Naive thymus-derived CD4-positive, alpha-beta T cell (primary cell): Measurements from ENCODE around the gene STN1. TPM values are rescaled to one million over a fixed set of nuclear protein-coding genes. Genes with fewer than 3 reads are reported as not detected.

ENCODE experiments used
- ATAC-seq: fragments of 150-1000 bp; cut with Tn5 transposase; 2 replicates; pipeline ENCODE4 v1.10.0; 2021; ENCODE audit warnings: mild to moderate bottlenecking, moderate library complexity
- CTCF ChIA-PET: fragments of 350-600 bp; sonication (Branson Sonifier 250); formaldehyde crosslinking; loops from one replicate; lab custom pipeline; 2021; ENCODE audit warnings: antibody characterized with exemption; lab: Charles Lee
- POLR2A ChIA-PET: fragments of 350-600 bp; sonication (Branson Sonifier 250); formaldehyde crosslinking; loops from one replicate; lab custom pipeline; 2021; ENCODE audit warnings: antibody characterized with exemption, inconsistent platforms; lab: Charles Lee
- DNase-seq, 9 donors: peaks; one replicate each; pipeline versions ENCODE4 v3.0.0 to v3.0.0-alpha.2; 2020 to 2022; ENCODE audit warnings: mixed read lengths in 1 of 9
- H3K27ac ChIP-seq: one replicate; pipeline ENCODE4 v1.7.0; 2013; ENCODE audit warnings: mild to moderate bottlenecking, low read depth, low read length, moderate library complexity
- H3K27me3 ChIP-seq, 2 donors: one replicate each; pipeline ENCODE4 v1.7.0; 2013; ENCODE audit warnings: low read length in 2 of 2, mild to moderate bottlenecking in 2 of 2, moderate library complexity in 2 of 2; ENCODE audit not compliant: control insufficient read depth in 2 of 2, insufficient read depth in 2 of 2
- H3K36me3 ChIP-seq, 3 experiments: 1 replicate in 2 of 3; 2 replicates in 1 of 3; pipeline ENCODE4 v1.7.0; 2013; ENCODE audit warnings: low read length in 3 of 3, mild to moderate bottlenecking in 3 of 3, moderate library complexity in 1 of 3; ENCODE audit not compliant: insufficient read depth in 3 of 3, control insufficient read depth in 2 of 3
- H3K4me1 ChIP-seq, 2 donors: one replicate each; pipeline ENCODE4 v1.7.0; 2013; ENCODE audit warnings: low read length in 2 of 2, mild to moderate bottlenecking in 2 of 2, moderate library complexity in 1 of 2; ENCODE audit not compliant: control insufficient read depth in 2 of 2, insufficient read depth in 2 of 2
- H3K4me3 ChIP-seq: 2 replicates; pipeline ENCODE4 v1.7.0; 2013; ENCODE audit warnings: mild to moderate bottlenecking, low read length
- H3K9me3 ChIP-seq, 3 experiments: 1 replicate in 2 of 3; 2 replicates in 1 of 3; pipeline ENCODE4 v1.7.0; 2013; ENCODE audit warnings: low read length in 3 of 3; ENCODE audit not compliant: control insufficient read depth in 2 of 3
- H3K27ac Mint-ChIP-seq, 9 donors: one replicate each; pipeline ENCODE4 v1.8.0; 2020 to 2022; ENCODE audit warnings: mixed read lengths in 9 of 9, mild to moderate bottlenecking in 8 of 9, moderate library complexity in 5 of 9, inconsistent platforms in 2 of 9
- H3K27me3 Mint-ChIP-seq, 5 donors: one replicate each; pipeline ENCODE4 v1.8.0; 2021 to 2022; ENCODE audit warnings: mixed read lengths in 5 of 5, mild to moderate bottlenecking in 1 of 5
- H3K36me3 Mint-ChIP-seq, 5 donors: one replicate each; pipeline ENCODE4 v1.8.0; 2020 to 2022; ENCODE audit warnings: mixed read lengths in 5 of 5, mild to moderate bottlenecking in 3 of 5, inconsistent platforms in 1 of 5
- H3K4me1 Mint-ChIP-seq, 7 donors: one replicate each; pipeline ENCODE4 v1.8.0; 2020 to 2022; ENCODE audit warnings: mixed read lengths in 7 of 7, mild to moderate bottlenecking in 3 of 7, inconsistent platforms in 1 of 7
- H3K4me3 Mint-ChIP-seq, 10 donors: one replicate each; pipeline ENCODE4 v1.8.0; 2020 to 2022; ENCODE audit warnings: mild to moderate bottlenecking in 10 of 10, mixed read lengths in 10 of 10, moderate library complexity in 6 of 10, inconsistent platforms in 2 of 10
- H3K9me3 Mint-ChIP-seq, 11 donors: one replicate each; pipeline ENCODE4 v1.8.0; 2020 to 2022; ENCODE audit warnings: mixed read lengths in 11 of 11, mild to moderate bottlenecking in 4 of 11, inconsistent platforms in 1 of 11, moderate library complexity in 1 of 11
- intact Hi-C, 2 donors: fragments of 100-400 bp; cut with micrococcal nuclease; formaldehyde crosslinking; loops; one replicate each; pipeline ENCODE4 v1.15.1; 2023
- polyA plus RNA-seq, 2 donors: library from polyadenylated mRNA; unstranded; fragments of 300-500 nt; fragmentation: Illumina TruSeq; gene quantifications; one replicate each; pipeline ENCODE4 v1.2.3, GENCODE V29; 2021
- total RNA-seq, 6 experiments: library from RNA in 5 of 6; stranded (reverse) in 5 of 6; gene quantifications; 1 replicate in 5 of 6; 2 replicates in 1 of 6; pipeline ENCODE4 v1.2.3 and lab custom pipeline; 2021 to 2026

Gene STN1
- total and polyA plus RNA-seq, 7 experiments from 2014 or later, result 28.8 to 83.7 (median 36.3) TPM

- Mint-ChIP-seq H3K27me3 (no peaks in the 10 kb centered on the region), H3K9me3 (peaks cover 0 to 14% (median 6%) of the 10 kb centered on the region in 11 donors), H3K4me3 (peak overlapping the region; percentile 74 to 87 (median 84)), H3K36me3 (peaks cover 0 to 45% (median 18%) of the 10 kb centered on the region in 5 donors), H3K27ac (peak overlapping the region; percentile 96 to 99 (median 97)), H3K4me1 (peaks cover 47 to 88% (median 76%) of the 10 kb centered on the region in 7 donors)
- Histone ChIP-seq H3K27ac (peak overlapping the region; percentile 78), H3K9me3 (peaks cover 0 to 9% (median 0%) of the 10 kb centered on the region in 3 experiments), H3K27me3 (no peaks in the 10 kb centered on the region), H3K4me3 (peak overlapping the region; percentile 55), H3K4me1 (peaks cover 80 to 81% of the 10 kb centered on the region in 2 donors), H3K36me3 (no peaks in the 10 kb centered on the region)
- intact Hi-C loops, result loop anchor here (1.0 to 10.0 kb wide), 12 partner anchors 10 to 1406 kb away; partner anchors contain the start of genes TRIM8 (in 2 of the 2), ACTR1A (in 1 of the 2), CFAP43 (in 1 of the 2) and GSTO2 (in 1 of the 2)
- ChIA-PET CTCF (interaction anchor here (0.6 to 1.2 kb wide), 5 partner anchors 10 to 226 kb away, joined by 3 to 7 read pairs (median 4); no protein-coding TSS in a partner anchor), POLR2A (interaction anchor here (0.8 to 3.1 kb wide), 5 partner anchors 10 to 210 kb away, joined by 3 to 14 read pairs (median 7); partner anchors contain the start of gene SFR1)
- ATAC-seq (peak; percentile 84), DNase-seq (peak in 8 of 9 donors; percentile 44 to 89 (median 83))
Observed at GRCh38 chr10:103911021-103911459, 6.9 kb downstream of the STN1 start.

GRCh38 chr10:103910442-103911012, 7.5 kb downstream of the STN1 start:
- H3K9me3 ChIP-seq, result peaks cover 0 to 9% (median 0%) of the 10 kb centered on the region in 3 experiments
- ATAC-seq, result no peak
- intact Hi-C loops, result loop anchor here (1.0 to 10.0 kb wide), 13 partner anchors 8 to 1406 kb away; partner anchors contain the start of genes TRIM8 (in 2 of the 2), ACTR1A (in 1 of the 2), CFAP43 (in 1 of the 2) and GSTO2 (in 1 of the 2)
- Mint-ChIP-seq H3K4me3 (peak overlapping the region; percentile 74 to 87 (median 84)), H3K27me3 (no peaks in the 10 kb centered on the region), H3K27ac (peak overlapping the region; percentile 96 to 99 (median 97)), H3K36me3 (peaks cover 0 to 40% (median 17%) of the 10 kb centered on the region in 5 donors), H3K9me3 (peaks cover 0 to 11% (median 6%) of the 10 kb centered on the region in 11 donors), H3K4me1 (peaks cover 47 to 88% (median 76%) of the 10 kb centered on the region in 7 donors)
- ChIA-PET CTCF (interaction anchor here (0.6 to 1.2 kb wide), 4 partner anchors 18 to 225 kb away, joined by 4 to 7 read pairs (median 6); no protein-coding TSS in a partner anchor), POLR2A (interaction anchor here (0.8 to 3.1 kb wide), 5 partner anchors 9 to 211 kb away, joined by 3 to 14 read pairs (median 5); partner anchors contain the start of gene SFR1)
- H3K27me3 ChIP-seq, result no peaks in the 10 kb centered on the region
- DNase-seq, result peak in 1 of 9 donors; percentile 21
- peaks cover 82 to 84% of the 10 kb centered on the region in 2 donors for H3K4me1 ChIP-seq
- H3K4me3 ChIP-seq, result peak overlapping the region; percentile 46
- H3K27ac ChIP-seq, result peak overlapping the region; percentile 78
- H3K36me3 ChIP-seq, result no peaks in the 10 kb centered on the region

GRCh38 chr10:103905441-103905840, 12.5 kb downstream of the STN1 start:
- DNase-seq (no peak), ATAC-seq (no peak)
- Histone ChIP-seq H3K27me3 (no peaks in the 10 kb centered on the region), H3K36me3 (peaks cover 13 to 21% (median 14%) of the 10 kb centered on the region in 3 experiments), H3K9me3 (no peaks in the 10 kb centered on the region), H3K4me3 (no peak overlapping the region), H3K27ac (no peak overlapping the region), H3K4me1 (peaks cover 48 to 75% of the 10 kb centered on the region in 2 donors)
- peaks cover 10 to 36% (median 30%) of the 10 kb centered on the region in 5 donors for H3K36me3 Mint-ChIP-seq
- ChIA-PET POLR2A (interaction anchor here (0.9 kb wide), 1 partner anchor 11 kb away, joined by 3 read pairs; no protein-coding TSS in a partner anchor), CTCF (no interaction called here)
- H3K9me3 Mint-ChIP-seq, result no peaks in the 10 kb centered on the region
- intact Hi-C loops, result no loop called here
- peak overlapping the region in 5 of 9 donors; percentile 25 to 97 (median 41) for H3K27ac Mint-ChIP-seq
- no peaks in the 10 kb centered on the region for H3K27me3 Mint-ChIP-seq
- H3K4me1 Mint-ChIP-seq, result peaks cover 30 to 81% (median 73%) of the 10 kb centered on the region in 7 donors
- peak overlapping the region in 2 of 10 donors; percentile 11 to 19 for H3K4me3 Mint-ChIP-seq

- H3K4me3 Mint-ChIP-seq, result peak overlapping the region; percentile 25 to 76 (median 60)
Observed at GRCh38 chr10:103901299-103901698, 16.7 kb downstream of the STN1 start.

GRCh38 chr10:103899312-103899711, 18.7 kb downstream of the STN1 start:
- no peak overlapping the region for H3K4me3 Mint-ChIP-seq

More at GRCh38 chr10:103901299-103901698, 16.7 kb downstream of the STN1 start:
- POLR2A ChIA-PET, result interaction anchor here (0.5 to 3.5 kb wide), 10 partner anchors 9 to 220 kb away, joined by 3 to 26 read pairs (median 4); partner anchors contain the start of genes SFR1 and STN1
- Histone ChIP-seq H3K4me3 (no peak overlapping the region), H3K4me1 (peaks cover 14 to 38% of the 10 kb centered on the region in 2 donors), H3K27me3 (no peaks in the 10 kb centered on the region), H3K36me3 (peaks cover 27 to 58% (median 28%) of the 10 kb centered on the region in 3 experiments), H3K27ac (peak overlapping the region; percentile 14), H3K9me3 (no peaks in the 10 kb centered on the region)
- no peaks in the 10 kb centered on the region for H3K27me3 Mint-ChIP-seq
- peak overlapping the region in 8 of 9 donors; percentile 38 to 80 (median 65) for H3K27ac Mint-ChIP-seq
- ATAC-seq (peak; percentile 65), DNase-seq (peak in 1 of 9 donors; percentile 20)
- peaks cover 12 to 58% (median 51%) of the 10 kb centered on the region in 7 donors for H3K4me1 Mint-ChIP-seq
- intact Hi-C loops, result loop anchor here in 1 of 2 donors (1.0 kb wide), 2 partner anchors 10 to 17 kb away; partner anchors contain the start of gene STN1
- no peaks in the 10 kb centered on the region for H3K9me3 Mint-ChIP-seq
- peaks cover 10 to 52% (median 40%) of the 10 kb centered on the region in 5 donors for H3K36me3 Mint-ChIP-seq
- CTCF ChIA-PET, result interaction anchor here (1.0 to 2.8 kb wide), 5 partner anchors 12 to 221 kb away, joined by 3 to 19 read pairs (median 4); partner anchors contain the start of gene SFR1

More at GRCh38 chr10:103899312-103899711, 18.7 kb downstream of the STN1 start:
- Mint-ChIP-seq H3K4me1 (peaks cover 16 to 63% (median 55%) of the 10 kb centered on the region in 7 donors), H3K9me3 (no peaks in the 10 kb centered on the region), H3K27ac (no peak overlapping the region), H3K27me3 (no peaks in the 10 kb centered on the region), H3K36me3 (peaks cover 14 to 56% (median 39%) of the 10 kb centered on the region in 5 donors)
- ChIA-PET CTCF (interaction anchor here (3.1 kb wide), 1 partner anchor 11 kb away, joined by 13 read pairs; no protein-coding TSS in a partner anchor), POLR2A (interaction anchor here (0.7 to 3.5 kb wide), 4 partner anchors 11 to 222 kb away, joined by 3 to 23 read pairs (median 4); partner anchors contain the start of gene SFR1)
- Histone ChIP-seq H3K27me3 (no peaks in the 10 kb centered on the region), H3K4me3 (no peak overlapping the region), H3K4me1 (peaks cover 7 to 36% of the 10 kb centered on the region in 2 donors), H3K36me3 (peaks cover 27 to 62% (median 29%) of the 10 kb centered on the region in 3 experiments), H3K9me3 (no peaks in the 10 kb centered on the region), H3K27ac (no peak overlapping the region)
- ATAC-seq (no peak), DNase-seq (no peak)
- intact Hi-C loops, result no loop called here
